Measurements from ENCODE around the gene ITPR2. TPM values are rescaled to one million over a fixed set of nuclear protein-coding genes. Genes with fewer than 3 reads are reported as not detected.

The ITPR2 gene
- polyA plus RNA-seq, 1 experiment: 3.5 TPM

DNA sequence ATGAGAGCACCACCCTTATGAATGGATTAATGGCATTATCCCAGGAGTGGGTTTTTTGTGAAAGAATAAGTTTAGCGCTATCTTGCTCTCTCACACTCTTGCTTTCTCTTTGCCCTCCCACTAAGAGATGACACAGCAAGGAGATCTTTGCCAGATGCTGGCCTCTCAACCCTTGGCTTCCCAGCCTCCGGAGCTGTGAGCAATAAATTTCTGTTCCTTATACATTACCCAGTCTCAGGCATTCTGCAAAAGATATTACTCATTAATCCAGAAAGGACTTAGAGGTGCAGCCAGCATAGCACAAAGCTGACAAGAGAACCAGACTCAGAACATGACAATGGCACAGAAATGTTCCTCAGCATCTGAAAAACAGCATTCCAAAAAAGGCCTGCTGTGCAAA lies 190.6 kb downstream of the ITPR2 start:
- CTCF ChIA-PET: interaction anchor here (0.9 to 2.3 kb wide), 4 partner anchors 9 to 477 kb away, joined by 3 to 11 read pairs (median 3); no protein-coding TSS in a partner anchor

DNA sequence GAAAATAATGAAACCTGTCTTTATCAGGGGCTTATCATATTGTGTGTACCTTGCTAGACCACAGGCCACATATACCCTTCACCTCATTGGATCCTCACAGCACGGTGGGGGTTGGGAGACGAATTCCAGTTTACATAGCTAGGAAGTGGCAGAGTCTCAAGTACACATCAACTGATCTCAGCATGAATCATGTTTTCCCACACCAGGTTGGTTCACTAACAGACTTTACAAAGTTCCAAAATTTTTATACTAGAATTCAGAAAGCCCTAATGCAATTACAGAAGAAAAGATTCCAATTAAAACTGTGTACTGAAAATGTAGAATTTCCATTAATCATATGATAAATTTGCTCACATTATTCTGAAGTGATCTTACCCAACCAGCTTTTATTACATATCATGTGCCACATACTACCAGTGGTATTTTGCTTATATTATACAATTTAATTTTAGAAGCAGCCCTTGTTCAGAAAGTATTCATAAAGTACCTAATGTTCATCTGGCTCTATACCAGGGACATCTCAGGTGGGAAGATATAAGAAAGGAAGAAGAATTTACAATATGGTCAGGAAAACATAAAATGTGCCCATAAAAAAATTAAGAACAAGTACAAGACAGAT lies 196.2 kb downstream of the ITPR2 start:
- TF ChIP-seq, protein P1, sequence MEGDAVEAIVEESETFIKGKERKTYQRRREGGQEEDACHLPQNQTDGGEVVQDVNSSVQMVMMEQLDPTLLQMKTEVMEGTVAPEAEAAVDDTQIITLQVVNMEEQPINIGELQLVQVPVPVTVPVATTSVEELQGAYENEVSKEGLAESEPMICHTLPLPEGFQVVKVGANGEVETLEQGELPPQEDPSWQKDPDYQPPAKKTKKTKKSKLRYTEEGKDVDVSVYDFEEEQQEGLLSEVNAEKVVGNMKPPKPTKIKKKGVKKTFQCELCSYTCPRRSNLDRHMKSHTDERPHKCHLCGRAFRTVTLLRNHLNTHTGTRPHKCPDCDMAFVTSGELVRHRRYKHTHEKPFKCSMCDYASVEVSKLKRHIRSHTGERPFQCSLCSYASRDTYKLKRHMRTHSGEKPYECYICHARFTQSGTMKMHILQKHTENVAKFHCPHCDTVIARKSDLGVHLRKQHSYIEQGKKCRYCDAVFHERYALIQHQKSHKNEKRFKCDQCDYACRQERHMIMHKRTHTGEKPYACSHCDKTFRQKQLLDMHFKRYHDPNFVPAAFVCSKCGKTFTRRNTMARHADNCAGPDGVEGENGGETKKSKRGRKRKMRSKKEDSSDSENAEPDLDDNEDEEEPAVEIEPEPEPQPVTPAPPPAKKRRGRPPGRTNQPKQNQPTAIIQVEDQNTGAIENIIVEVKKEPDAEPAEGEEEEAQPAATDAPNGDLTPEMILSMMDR (IDR thresholded peaks at IDR 0.05; ENCODE audit: insufficient read depth, low read depth, low read length): no peak
- ChIA-PET POLR2A (no interaction called here), CTCF (no interaction called here)
- no peaks in the 10 kb centered on the region for H3K27me3 ChIP-seq (ENCODE audit: control insufficient read depth, insufficient read depth, low read length)
- H3K36me3 ChIP-seq (ENCODE audit: control insufficient read depth, insufficient read depth, low read length): no peaks in the 10 kb centered on the region
- no peak for DNase-seq (ENCODE audit: low read depth)
- no peak overlapping the region for H3K4me3 ChIP-seq (ENCODE audit: low read depth, low read length)

More for the DNA sequence above, 190.6 kb downstream of the ITPR2 start:
- no peak for DNase-seq (ENCODE audit: low read depth)
- no peaks in the 10 kb centered on the region for H3K36me3 ChIP-seq (ENCODE audit: control insufficient read depth, insufficient read depth, low read length)
- TF ChIP-seq, protein P1 (IDR thresholded peaks at IDR 0.05; ENCODE audit: insufficient read depth, low read depth, low read length): no peak
- H3K27me3 ChIP-seq (ENCODE audit: control insufficient read depth, insufficient read depth, low read length): no peaks in the 10 kb centered on the region
- POLR2A ChIA-PET: no interaction called here
- H3K4me3 ChIP-seq (ENCODE audit: low read depth, low read length): no peak overlapping the region

DNA sequence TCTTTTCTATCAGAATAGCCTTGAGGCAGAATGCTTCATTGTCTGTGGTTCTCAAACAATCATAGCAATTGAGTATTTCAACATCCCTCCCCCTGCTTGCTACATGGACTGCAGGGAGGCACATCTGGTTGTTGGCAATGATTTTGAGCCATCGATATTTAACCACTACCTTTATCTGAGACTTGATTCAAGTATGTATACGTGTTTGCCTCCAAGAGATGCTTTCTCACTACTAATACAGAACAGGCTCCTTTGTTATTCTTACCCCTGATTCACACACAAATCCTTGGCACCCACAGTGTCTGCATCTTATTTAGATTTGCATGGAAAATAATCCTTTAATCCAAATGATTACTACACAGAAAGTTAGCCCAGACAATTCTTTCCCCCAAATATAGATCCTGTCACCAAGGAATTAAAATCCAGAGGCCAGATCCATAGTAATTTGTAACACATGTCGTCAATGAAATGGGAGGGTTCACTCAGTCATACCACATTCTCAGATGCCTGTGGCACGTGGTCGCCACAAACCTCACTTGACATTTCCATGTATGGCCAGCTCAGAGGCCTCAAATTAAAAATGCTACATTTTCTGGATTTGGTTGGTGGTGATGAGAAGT lies 199.3 kb downstream of the ITPR2 start:
- DNase-seq (ENCODE audit: low read depth): no peak
- ChIA-PET CTCF (no interaction called here), POLR2A (interaction anchor here (0.7 kb wide), 1 partner anchor 1247 kb away, joined by 4 read pairs; no protein-coding TSS in a partner anchor)
- no peak overlapping the region for H3K4me3 ChIP-seq (ENCODE audit: low read depth, low read length)
- no peaks in the 10 kb centered on the region for H3K36me3 ChIP-seq (ENCODE audit: control insufficient read depth, insufficient read depth, low read length)
- no peaks in the 10 kb centered on the region for H3K27me3 ChIP-seq (ENCODE audit: control insufficient read depth, insufficient read depth, low read length)
- TF ChIP-seq, protein P1 (IDR thresholded peaks at IDR 0.05; ENCODE audit: insufficient read depth, low read depth, low read length): no peak

DNA sequence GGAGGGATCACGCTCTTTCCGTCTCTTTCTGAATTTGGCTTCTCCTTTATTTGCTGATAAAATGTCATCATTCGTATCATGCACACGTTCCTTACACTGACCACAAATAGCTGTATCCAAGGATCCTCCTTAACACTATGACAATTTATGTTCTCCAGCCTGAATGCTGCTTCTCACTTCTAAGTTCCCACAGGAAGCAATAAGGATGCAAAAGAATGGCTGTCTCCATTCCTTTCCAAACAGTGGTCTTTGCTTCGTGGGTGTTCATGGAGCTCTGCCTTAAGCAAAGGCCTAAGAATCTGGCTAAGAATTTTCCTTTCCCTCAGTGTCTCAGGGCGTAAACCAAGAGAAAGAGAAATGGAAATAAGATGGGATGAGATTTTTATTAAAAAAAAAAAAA lies 200.2 kb downstream of the ITPR2 start:
- H3K27me3 ChIP-seq (ENCODE audit: control insufficient read depth, insufficient read depth, low read length): no peaks in the 10 kb centered on the region
- TF ChIP-seq, protein P1 (IDR thresholded peaks at IDR 0.05; ENCODE audit: insufficient read depth, low read depth, low read length): no peak
- ChIA-PET CTCF (interaction anchor here (0.9 to 1.0 kb wide), 2 partner anchors 9 to 19 kb away, joined by 3 read pairs; no protein-coding TSS in a partner anchor), POLR2A (interaction anchor here (0.6 to 0.7 kb wide), 2 partner anchors 535 to 1246 kb away, joined by 3 to 4 read pairs; no protein-coding TSS in a partner anchor)
- H3K36me3 ChIP-seq (ENCODE audit: control insufficient read depth, insufficient read depth, low read length): no peaks in the 10 kb centered on the region
- H3K4me3 ChIP-seq (ENCODE audit: low read depth, low read length): no peak overlapping the region
- DNase-seq (ENCODE audit: low read depth): no peak

DNA sequence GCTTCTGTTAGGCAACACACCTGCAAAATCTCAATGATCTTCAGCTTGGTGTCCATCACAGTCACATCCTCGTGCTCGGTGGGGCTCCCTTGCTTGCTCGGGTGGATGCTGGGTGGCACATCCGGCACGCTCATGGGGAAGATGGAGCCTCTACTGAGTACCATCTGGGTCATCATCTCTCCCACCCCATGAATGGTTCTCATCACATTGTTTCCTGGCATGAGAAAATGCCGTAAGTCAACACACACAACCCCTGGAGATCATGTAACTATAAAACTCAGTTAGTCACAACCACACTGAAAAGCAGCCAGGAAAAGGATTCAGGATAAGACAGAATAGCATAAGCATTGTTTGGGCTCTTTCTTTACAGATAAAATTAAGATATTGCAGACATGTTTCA lies 201.1 kb downstream of the ITPR2 start:
- DNase-seq (ENCODE audit: low read depth): no peak
- TF ChIP-seq, protein P1 (IDR thresholded peaks at IDR 0.05; ENCODE audit: insufficient read depth, low read depth, low read length): no peak
- ChIA-PET CTCF (interaction anchor here (0.6 to 3.3 kb wide), 2 partner anchors 20 to 61 kb away, joined by 4 to 24 read pairs; no protein-coding TSS in a partner anchor), POLR2A (no interaction called here)
- Histone ChIP-seq H3K27me3 (ENCODE audit: control insufficient read depth, insufficient read depth, low read length) (no peaks in the 10 kb centered on the region), H3K36me3 (ENCODE audit: control insufficient read depth, insufficient read depth, low read length) (no peaks in the 10 kb centered on the region), H3K4me3 (ENCODE audit: low read depth, low read length) (no peak overlapping the region)

Data from BJ (cell line).